ENCODE data around the gene SLC39A5.

Gene SLC39A5

DNA sequence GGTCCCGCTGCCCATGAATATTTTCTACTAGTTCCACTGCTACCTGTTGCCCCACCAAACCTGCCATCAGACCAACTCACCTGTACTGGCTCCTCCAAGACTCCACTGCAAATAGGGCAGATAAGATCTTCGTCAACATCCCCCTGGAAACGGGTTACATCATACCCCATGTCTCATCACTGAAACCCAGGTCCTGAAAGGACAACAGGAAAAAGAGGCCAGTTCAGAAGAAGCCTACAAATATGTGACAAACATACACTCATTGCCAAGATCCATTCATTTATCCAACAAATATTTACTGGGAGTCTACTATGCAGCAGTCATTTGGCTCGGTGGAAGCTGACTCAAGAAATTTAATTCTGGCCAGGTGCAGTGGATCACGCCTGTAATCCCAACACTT, 16.0 kb upstream of the SLC39A5 start:
- H3K9me3 ChIP-seq (replicated peaks; ENCODE audit: insufficient read depth, low read length) = no peaks in the 10 kb centered on the region
- H3K9me2 ChIP-seq (replicated peaks; ENCODE audit: insufficient read depth, low read length) = no peaks in the 10 kb centered on the region
- H3K79me2 ChIP-seq (ENCODE audit: low read length) = peaks cover 7% of the 10 kb centered on the region; the same call in 1 of the 2 replicates
- no peaks in the 10 kb centered on the region for H3K4me1 ChIP-seq (ENCODE audit: low read length)
- no peaks in the 10 kb centered on the region for H3F3A ChIP-seq (ENCODE audit: insufficient read depth, low read length)
- no peak overlapping the region for H3K4me2 ChIP-seq (ENCODE audit: low read depth, low read length)
- peaks cover 8% of the 10 kb centered on the region; the same call in 1 of the 2 replicates for H3K36me3 ChIP-seq (replicated peaks; ENCODE audit: insufficient read depth, low read length)
- DNase-seq = no peak
- no peak overlapping the region for H2AFZ ChIP-seq (ENCODE audit: low read length)
- H4K20me1 ChIP-seq (ENCODE audit: insufficient read depth, low read length) = no peaks in the 10 kb centered on the region
- H3K4me3 ChIP-seq (ENCODE audit: low read length) = no peak overlapping the region
- no peak overlapping the region for H3K9ac ChIP-seq (ENCODE audit: low read length)
- TF ChIP-seq, protein P1, sequence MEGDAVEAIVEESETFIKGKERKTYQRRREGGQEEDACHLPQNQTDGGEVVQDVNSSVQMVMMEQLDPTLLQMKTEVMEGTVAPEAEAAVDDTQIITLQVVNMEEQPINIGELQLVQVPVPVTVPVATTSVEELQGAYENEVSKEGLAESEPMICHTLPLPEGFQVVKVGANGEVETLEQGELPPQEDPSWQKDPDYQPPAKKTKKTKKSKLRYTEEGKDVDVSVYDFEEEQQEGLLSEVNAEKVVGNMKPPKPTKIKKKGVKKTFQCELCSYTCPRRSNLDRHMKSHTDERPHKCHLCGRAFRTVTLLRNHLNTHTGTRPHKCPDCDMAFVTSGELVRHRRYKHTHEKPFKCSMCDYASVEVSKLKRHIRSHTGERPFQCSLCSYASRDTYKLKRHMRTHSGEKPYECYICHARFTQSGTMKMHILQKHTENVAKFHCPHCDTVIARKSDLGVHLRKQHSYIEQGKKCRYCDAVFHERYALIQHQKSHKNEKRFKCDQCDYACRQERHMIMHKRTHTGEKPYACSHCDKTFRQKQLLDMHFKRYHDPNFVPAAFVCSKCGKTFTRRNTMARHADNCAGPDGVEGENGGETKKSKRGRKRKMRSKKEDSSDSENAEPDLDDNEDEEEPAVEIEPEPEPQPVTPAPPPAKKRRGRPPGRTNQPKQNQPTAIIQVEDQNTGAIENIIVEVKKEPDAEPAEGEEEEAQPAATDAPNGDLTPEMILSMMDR (IDR thresholded peaks at IDR 0.05; ENCODE audit: low read length) = no peak
- TF ChIP-seq EZH2 (optimal IDR thresholded peaks at IDR 0.05; ENCODE audit: low read depth, low read length) (no peak), EZH2phosphoT487 (IDR thresholded peaks at IDR 0.05; ENCODE audit: low read length) (no peak)
- H3K27ac ChIP-seq (ENCODE audit: low read length) = no peak overlapping the region
- H3K27me3 ChIP-seq (replicated peaks; ENCODE audit: insufficient read depth, low read length) = no peaks in the 10 kb centered on the region

DNA sequence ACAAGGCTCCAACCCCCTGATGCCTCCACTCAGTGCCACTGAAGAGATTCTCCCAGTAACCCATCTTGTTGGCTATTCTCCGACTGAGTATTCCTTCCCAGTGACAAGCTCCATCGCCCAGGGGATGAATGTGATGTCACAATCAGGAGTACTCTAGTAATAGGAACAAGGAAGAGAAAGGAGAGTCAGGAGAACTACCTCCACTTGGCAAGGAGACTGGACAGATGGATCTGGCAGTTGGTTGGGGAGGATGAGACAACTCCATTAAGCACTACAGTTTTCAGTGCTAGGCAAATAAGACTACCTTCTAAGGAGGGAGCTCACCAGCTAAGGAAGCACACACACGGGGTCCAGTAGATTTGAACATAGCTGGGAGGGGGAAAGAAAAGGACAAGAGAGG, 13.4 kb upstream of the SLC39A5 start:
- Histone ChIP-seq H2AFZ (ENCODE audit: low read length) (no peak overlapping the region), H4K20me1 (ENCODE audit: insufficient read depth, low read length) (no peaks in the 10 kb centered on the region), H3K79me2 (ENCODE audit: low read length) (peaks cover 24% of the 10 kb centered on the region), H3K4me1 (ENCODE audit: low read length) (no peaks in the 10 kb centered on the region), H3K36me3 (replicated peaks; ENCODE audit: insufficient read depth, low read length) (peaks cover 5% of the 10 kb centered on the region; the same call in 1 of the 2 replicates), H3K4me3 (ENCODE audit: low read length) (no peak overlapping the region), H3K27me3 (replicated peaks; ENCODE audit: insufficient read depth, low read length) (no peaks in the 10 kb centered on the region), H3K9me2 (replicated peaks; ENCODE audit: insufficient read depth, low read length) (no peaks in the 10 kb centered on the region), H3K9ac (ENCODE audit: low read length) (no peak overlapping the region), H3K4me2 (ENCODE audit: low read depth, low read length) (no peak overlapping the region), H3K9me3 (replicated peaks; ENCODE audit: insufficient read depth, low read length) (no peaks in the 10 kb centered on the region), H3K27ac (ENCODE audit: low read length) (no peak overlapping the region), H3F3A (ENCODE audit: insufficient read depth, low read length) (peaks cover 9% of the 10 kb centered on the region)
- DNase-seq = no peak
- TF ChIP-seq EZH2phosphoT487 (IDR thresholded peaks at IDR 0.05; ENCODE audit: low read length) (no peak), EZH2 (optimal IDR thresholded peaks at IDR 0.05; ENCODE audit: low read depth, low read length) (no peak)
- TF ChIP-seq, protein P1 (IDR thresholded peaks at IDR 0.05; ENCODE audit: low read length) = no peak

DNA sequence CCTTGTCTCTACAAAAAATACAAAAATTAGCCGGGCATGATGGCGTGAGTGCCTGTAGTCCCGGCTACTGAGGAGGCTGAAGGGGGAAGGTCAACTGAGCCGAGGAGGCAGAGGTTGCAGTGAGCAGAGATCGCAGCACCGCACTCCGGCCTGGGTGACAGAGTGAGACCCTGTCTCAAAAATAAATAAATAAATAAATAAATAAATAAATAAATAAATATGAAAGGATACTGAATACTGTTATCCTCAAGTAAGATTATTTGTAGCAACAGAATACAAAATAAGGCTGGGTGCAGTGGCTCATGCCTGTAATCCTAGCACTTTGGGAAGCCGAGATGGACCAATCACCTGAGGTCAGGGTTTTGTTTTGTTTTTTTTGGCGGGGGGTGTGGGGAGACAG, 10.0 kb upstream of the SLC39A5 start:
- H3K4me3 ChIP-seq (ENCODE audit: low read length) = no peak overlapping the region

More for the DNA sequence above, 10.0 kb upstream of the SLC39A5 start:
- Histone ChIP-seq H3K27me3 (replicated peaks; ENCODE audit: insufficient read depth, low read length) (no peaks in the 10 kb centered on the region), H3K9ac (ENCODE audit: low read length) (no peak overlapping the region), H2AFZ (ENCODE audit: low read length) (no peak overlapping the region), H3K4me1 (ENCODE audit: low read length) (peaks cover 5% of the 10 kb centered on the region; the same call in 1 of the 2 replicates), H3K79me2 (ENCODE audit: low read length) (peaks cover 32% of the 10 kb centered on the region), H3K9me2 (replicated peaks; ENCODE audit: insufficient read depth, low read length) (no peaks in the 10 kb centered on the region), H4K20me1 (ENCODE audit: insufficient read depth, low read length) (no peaks in the 10 kb centered on the region), H3F3A (ENCODE audit: insufficient read depth, low read length) (peaks cover 18% of the 10 kb centered on the region), H3K36me3 (replicated peaks; ENCODE audit: insufficient read depth, low read length) (no peaks in the 10 kb centered on the region), H3K9me3 (replicated peaks; ENCODE audit: insufficient read depth, low read length) (no peaks in the 10 kb centered on the region), H3K4me2 (ENCODE audit: low read depth, low read length) (no peak overlapping the region; the same call in 1 of the 2 replicates), H3K27ac (ENCODE audit: low read length) (no peak overlapping the region; the same call in 1 of the 2 replicates)
- DNase-seq = no peak
- TF ChIP-seq EZH2 (optimal IDR thresholded peaks at IDR 0.05; ENCODE audit: low read depth, low read length) = no peak
- TF ChIP-seq, protein P1 (IDR thresholded peaks at IDR 0.05; ENCODE audit: low read length) = no peak
- TF ChIP-seq EZH2phosphoT487 (IDR thresholded peaks at IDR 0.05; ENCODE audit: low read length) = no peak
